Mucosa of descending colon (tissue), 3 donors: ENCODE data around the gene WFDC6. TPM values are rescaled to one million over a fixed set of nuclear protein-coding genes. Genes with fewer than 3 reads are reported as not detected.

Experiments used
- ATAC-seq: fragments of 200-7000 bp; cut with Tn5 transposase; one replicate; pipeline ENCODE4 v1.9.1; 2020; ENCODE audit warnings: mild to moderate bottlenecking, moderate library complexity
- DNase-seq, 3 donors: peaks; one replicate each; pipeline ENCODE4 v3.0.0-alpha.2; 2020
- H3K36me3 ChIP-seq: fragments of 200-600 bp; one replicate; pipeline ENCODE4 v1.8.0; 2021; ENCODE audit warnings: low read depth, mild to moderate bottlenecking
- H3K4me1 ChIP-seq: fragments of 200-600 bp; one replicate; pipeline ENCODE4 v1.8.0; 2021; ENCODE audit warnings: low read depth, mild to moderate bottlenecking
- H3K4me3 ChIP-seq: fragments of 200-600 bp; one replicate; pipeline ENCODE4 v1.8.0; 2021; ENCODE audit warnings: mild to moderate bottlenecking
- H3K9me3 ChIP-seq: fragments of 200-600 bp; one replicate; pipeline ENCODE4 v1.8.0; 2021; ENCODE audit warnings: mild to moderate bottlenecking
- intact Hi-C, 2 donors: fragments of 100-400 bp; cut with DNase I in 1 of 2; cut with micrococcal nuclease in 1 of 2; formaldehyde crosslinking; loops; one replicate each; pipeline versions ENCODE4 v1.11.0 to v1.11.1; 2022; cut with DNase I, micrococcal nuclease
- total RNA-seq, 3 donors: library from RNA; stranded (reverse); fragmentation: NEBNext Ultra II Directional in 2 of 3; extraction: Animal tissue kit (Norgen Biotek cat#: 25700) in 2 of 3; gene quantifications; one replicate each; pipeline versions ENCODE4 v1.2.1 to v1.2.4, GENCODE V29; 2021 to 2023
- TF ChIP-seq, protein P1 (sequence below): fragments of 200-600 bp; IDR thresholded peaks from one replicate; pipeline ENCODE4 v1.8.0; 2022; ENCODE audit warnings: antibody characterized with exemption, mild to moderate bottlenecking
- donor health status: DM: no; HTN: no; CAD: no; lungs with moderate emphysema.
- donor health status: DM: no; HTN: no; CAD: no.
- donor health status: DM: no; HTN: yes; CAD: no.

WFDC6 gene
- total RNA-seq, 3 donors from 2014 or later, result not detected

DNA sequence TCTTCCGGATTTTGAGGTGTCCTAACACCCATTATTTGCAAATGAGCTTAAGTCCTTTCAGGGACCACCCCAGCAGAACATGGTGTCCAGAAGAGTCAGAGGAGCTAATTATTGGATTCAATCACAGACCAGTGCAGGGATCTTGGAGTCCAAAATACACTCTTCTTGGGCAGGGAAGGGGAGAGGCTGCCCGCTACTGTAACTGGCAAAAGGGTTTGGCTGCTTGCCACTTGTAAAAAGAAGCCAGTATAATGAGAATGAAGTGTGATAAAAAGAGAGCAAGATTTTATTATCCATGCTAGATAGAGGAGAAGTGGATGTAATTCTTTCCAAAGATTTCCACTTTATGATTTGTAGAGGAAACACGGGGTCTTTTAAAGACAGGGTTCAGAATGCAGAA lies 43.1 kb downstream of the WFDC6 start:
- Histone ChIP-seq H3K9me3 (no peaks in the 10 kb centered on the region), H3K4me1 (peaks cover 18% of the 10 kb centered on the region), H3K36me3 (no peaks in the 10 kb centered on the region), H3K4me3 (no peak overlapping the region)
- DNase-seq, result peak in 1 of 3 donors; percentile 68
- TF ChIP-seq, protein P1, sequence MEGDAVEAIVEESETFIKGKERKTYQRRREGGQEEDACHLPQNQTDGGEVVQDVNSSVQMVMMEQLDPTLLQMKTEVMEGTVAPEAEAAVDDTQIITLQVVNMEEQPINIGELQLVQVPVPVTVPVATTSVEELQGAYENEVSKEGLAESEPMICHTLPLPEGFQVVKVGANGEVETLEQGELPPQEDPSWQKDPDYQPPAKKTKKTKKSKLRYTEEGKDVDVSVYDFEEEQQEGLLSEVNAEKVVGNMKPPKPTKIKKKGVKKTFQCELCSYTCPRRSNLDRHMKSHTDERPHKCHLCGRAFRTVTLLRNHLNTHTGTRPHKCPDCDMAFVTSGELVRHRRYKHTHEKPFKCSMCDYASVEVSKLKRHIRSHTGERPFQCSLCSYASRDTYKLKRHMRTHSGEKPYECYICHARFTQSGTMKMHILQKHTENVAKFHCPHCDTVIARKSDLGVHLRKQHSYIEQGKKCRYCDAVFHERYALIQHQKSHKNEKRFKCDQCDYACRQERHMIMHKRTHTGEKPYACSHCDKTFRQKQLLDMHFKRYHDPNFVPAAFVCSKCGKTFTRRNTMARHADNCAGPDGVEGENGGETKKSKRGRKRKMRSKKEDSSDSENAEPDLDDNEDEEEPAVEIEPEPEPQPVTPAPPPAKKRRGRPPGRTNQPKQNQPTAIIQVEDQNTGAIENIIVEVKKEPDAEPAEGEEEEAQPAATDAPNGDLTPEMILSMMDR, result no peak
- intact Hi-C loops, result no loop called here
- peak; percentile 50 for ATAC-seq

DNA sequence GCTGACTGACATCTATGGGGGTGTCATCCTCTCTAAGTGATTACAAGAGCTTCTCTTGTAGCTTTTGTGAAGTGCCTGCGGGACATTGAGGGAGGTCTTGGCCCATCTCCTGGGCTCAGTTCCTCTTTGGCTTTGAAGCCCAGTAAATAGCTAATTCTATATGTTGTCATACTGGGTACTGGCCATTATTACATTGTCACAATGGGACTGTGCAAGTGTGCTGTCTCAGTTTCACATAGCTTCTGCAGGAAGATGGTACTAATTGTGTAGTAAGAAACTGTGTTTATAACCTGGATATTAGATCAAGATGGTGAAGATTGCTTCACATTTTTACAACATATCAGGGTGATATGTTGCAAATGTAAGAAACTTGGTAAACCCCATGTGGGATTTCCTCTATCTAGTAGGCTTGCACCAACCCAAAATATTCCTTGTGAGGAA lies 43.8 kb downstream of the WFDC6 start:
- ATAC-seq, result no peak
- intact Hi-C loops, result no loop called here
- Histone ChIP-seq H3K9me3 (no peaks in the 10 kb centered on the region), H3K4me1 (peaks cover 18% of the 10 kb centered on the region), H3K36me3 (no peaks in the 10 kb centered on the region), H3K4me3 (no peak overlapping the region)
- TF ChIP-seq, protein P1, result no peak
- no peak for DNase-seq

DNA sequence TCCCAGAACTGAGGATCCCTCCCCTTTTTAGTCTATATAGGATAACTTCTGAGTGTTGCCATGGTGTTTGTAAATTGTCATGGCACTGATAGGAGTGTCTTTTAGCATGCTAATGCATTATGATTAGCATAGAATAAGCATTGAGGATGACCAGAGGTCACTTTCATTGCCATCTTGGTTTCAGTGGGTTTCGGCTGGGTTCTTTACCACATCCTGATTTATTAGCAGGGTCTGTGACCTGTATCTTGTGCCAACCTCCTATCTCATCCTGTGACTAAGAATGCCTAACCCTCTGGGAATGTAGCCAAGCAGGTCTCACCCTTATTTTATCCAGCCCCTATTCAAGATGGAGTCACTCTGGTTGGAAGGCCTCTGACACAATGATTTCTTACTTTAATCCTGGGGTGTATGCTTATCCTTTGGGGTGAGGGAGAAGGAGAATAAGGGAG lies 50.2 kb downstream of the WFDC6 start:
- TF ChIP-seq, protein P1, result no peak
- intact Hi-C loops, result no loop called here
- Histone ChIP-seq H3K36me3 (no peaks in the 10 kb centered on the region), H3K4me3 (no peak overlapping the region), H3K4me1 (peaks cover 3% of the 10 kb centered on the region), H3K9me3 (no peaks in the 10 kb centered on the region)
- DNase-seq (no peak), ATAC-seq (no peak)

DNA sequence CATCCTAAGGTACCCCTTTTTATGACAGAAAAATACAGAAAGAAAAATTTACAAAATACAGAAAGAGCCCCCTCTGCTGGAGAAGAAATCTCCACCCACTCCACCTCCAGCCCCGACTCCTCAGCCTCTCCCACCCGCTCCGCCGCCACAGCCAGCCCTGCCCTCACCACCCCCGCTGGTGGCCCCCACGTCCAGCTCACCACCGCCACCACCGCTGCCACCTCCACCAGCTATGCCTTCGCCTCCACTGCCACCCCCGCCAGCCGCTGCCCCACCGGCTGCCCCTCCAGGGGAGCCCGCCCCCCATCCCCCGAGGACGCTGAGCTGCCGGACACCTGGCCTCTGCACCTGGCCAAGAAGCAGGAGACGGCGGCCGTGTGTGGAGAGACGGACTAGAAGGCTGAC lies 52.0 kb downstream of the WFDC6 start:
- TF ChIP-seq, protein P1, result no peak
- peaks cover 3% of the 10 kb centered on the region for H3K4me1 ChIP-seq
- H3K4me3 ChIP-seq, result no peak overlapping the region
- DNase-seq (no peak), ATAC-seq (no peak)
- no peaks in the 10 kb centered on the region for H3K36me3 ChIP-seq
- no peaks in the 10 kb centered on the region for H3K9me3 ChIP-seq
- intact Hi-C loops, result no loop called here

DNA sequence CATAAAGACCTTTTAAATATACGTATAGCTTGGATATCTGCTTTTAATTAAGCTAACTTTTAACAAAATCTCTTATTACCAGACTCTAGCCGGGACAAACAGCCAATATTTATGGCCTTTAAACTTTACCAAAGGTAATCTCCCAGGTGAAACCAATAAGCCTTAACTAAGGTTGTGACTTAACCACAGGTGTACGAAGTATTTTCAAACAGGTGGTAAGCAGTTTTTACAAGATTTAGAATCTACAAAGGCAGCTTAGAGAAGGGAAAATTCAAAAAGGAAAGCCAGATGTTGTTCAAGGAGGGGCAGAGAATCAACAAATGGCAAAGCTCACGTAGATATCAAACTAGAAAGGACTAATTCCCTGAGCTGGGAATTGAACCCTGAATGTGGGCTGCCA lies 53.9 kb downstream of the WFDC6 start:
- peaks cover 3% of the 10 kb centered on the region for H3K4me1 ChIP-seq
- no peaks in the 10 kb centered on the region for H3K9me3 ChIP-seq
- no peak for DNase-seq
- no peaks in the 10 kb centered on the region for H3K36me3 ChIP-seq
- TF ChIP-seq, protein P1, result no peak
- intact Hi-C loops, result no loop called here
- ATAC-seq, result peak; percentile 67
- H3K4me3 ChIP-seq, result no peak overlapping the region

DNA sequence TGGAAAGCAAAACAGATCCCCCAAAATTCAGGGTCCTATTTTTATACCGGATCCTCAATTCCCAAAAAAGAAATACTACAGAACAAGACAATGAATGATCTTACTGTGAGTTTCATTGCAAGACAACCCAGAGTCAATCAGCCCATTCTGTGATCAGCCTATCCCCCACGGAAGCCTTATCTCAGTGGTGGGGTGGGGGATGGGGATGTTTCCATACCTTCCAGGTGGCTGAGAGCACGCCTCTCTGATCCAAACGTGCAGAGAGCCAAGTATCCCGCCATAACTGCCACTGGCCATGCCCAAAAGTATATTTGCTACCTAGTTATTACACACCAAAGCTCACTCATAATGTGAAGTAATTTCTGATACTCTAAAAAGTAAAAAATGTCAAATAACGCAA lies 54.6 kb downstream of the WFDC6 start:
- Histone ChIP-seq H3K4me3 (no peak overlapping the region), H3K4me1 (peaks cover 3% of the 10 kb centered on the region), H3K9me3 (no peaks in the 10 kb centered on the region), H3K36me3 (no peaks in the 10 kb centered on the region)
- intact Hi-C loops, result no loop called here
- DNase-seq, result peak in 1 of 3 donors; percentile 62
- TF ChIP-seq, protein P1, result no peak
- ATAC-seq, result peak; percentile 88
